Fibroblast of skin of left biceps (primary cell): ENCODE data around the gene DMRTA1.
"Not testable (repeated sequence)": the region's sequence is repeated elsewhere in the genome, so short reads cannot be mapped to it uniquely, and the experiment has no call there.

Experiments used
- DNase-seq, 2 experiments: peaks; one replicate each; pipeline ENCODE4 v3.0.0-alpha.2; 2013; ENCODE audit warnings: low read depth in 2 of 2

The DMRTA1 gene

GRCh38 chr9:22446589-22446949, at the start of gene DMRTA1:
Gene DMRTA1 (plus strand): TSS chr9:22446824. CDS start chr9:22447066, 242 bp downstream.
- no peak for DNase-seq

GRCh38 chr9:22401671-22402070, 45.0 kb upstream of the DMRTA1 start:
- no peak for DNase-seq

GRCh38 chr9:22405869-22406659, 40.6 kb upstream of the DMRTA1 start:
- DNase-seq: no peak

GRCh38 chr9:22413884-22414283, 32.7 kb upstream of the DMRTA1 start:
- no peak for DNase-seq

- no peak for DNase-seq
Measured at GRCh38 chr9:22415941-22416691, 30.5 kb upstream of the DMRTA1 start.

GRCh38 chr9:22416692-22417060, 29.9 kb upstream of the DMRTA1 start:
- DNase-seq: no peak

- no peak for DNase-seq
Measured at GRCh38 chr9:22423566-22423965, 23.1 kb upstream of the DMRTA1 start.

GRCh38 chr9:22424616-22425015, 22.0 kb upstream of the DMRTA1 start:
- no peak for DNase-seq

GRCh38 chr9:22425551-22425950, 21.1 kb upstream of the DMRTA1 start:
- DNase-seq: no peak

- DNase-seq: no peak
Measured at GRCh38 chr9:22427226-22427880, 19.3 kb upstream of the DMRTA1 start.

GRCh38 chr9:22433691-22434090, 12.9 kb upstream of the DMRTA1 start:
- DNase-seq: no peak

- DNase-seq: not testable (repeated sequence)
Measured at GRCh38 chr9:22435252-22435651, 11.4 kb upstream of the DMRTA1 start.

- not testable (repeated sequence) for DNase-seq
Measured at GRCh38 chr9:22437461-22438067, 9.1 kb upstream of the DMRTA1 start.

GRCh38 chr9:22440841-22441240, 5.8 kb upstream of the DMRTA1 start:
- DNase-seq: no peak

- no peak for DNase-seq
Measured at GRCh38 chr9:22446950-22447617, 460 bp downstream of the DMRTA1 start.

GRCh38 chr9:22447618-22448305, 1.1 kb downstream of the DMRTA1 start:
- no peak for DNase-seq

- DNase-seq: no peak
Measured at GRCh38 chr9:22449719-22450118, 3.1 kb downstream of the DMRTA1 start.

- no peak for DNase-seq
Measured at GRCh38 chr9:22452415-22453010, 5.9 kb downstream of the DMRTA1 start.

GRCh38 chr9:22454016-22454415, 7.4 kb downstream of the DMRTA1 start:
- DNase-seq: no peak

- no peak for DNase-seq
Measured at GRCh38 chr9:22455181-22455580, 8.6 kb downstream of the DMRTA1 start.

GRCh38 chr9:22457448-22457847, 10.8 kb downstream of the DMRTA1 start:
- DNase-seq: no peak
